GM12878 (cell line): ENCODE data around the gene PERP. TPM values are rescaled to one million over a fixed set of nuclear protein-coding genes. Genes with fewer than 3 reads are reported as not detected.

Source experiments
- ATAC-seq: fragments of 200-7000 bp; cut with Tn5 transposase; 3 replicates; pipeline ENCODE4 v1.9.1; 2020; ENCODE audit warnings: mild to moderate bottlenecking, moderate library complexity
- BruUV-seq: library from RNA; stranded (reverse); fragments of 400-500 nt; replicated peaks from 2 replicates; lab custom pipeline; 2021; lab: Mats Ljungman, UMichigan
- CTCF ChIA-PET: fragments of 300-600 bp; sonication (Branson Sonifier 250); formaldehyde crosslinking; extraction: SDS; loops from one replicate; lab custom pipeline; 2021; ENCODE audit warnings: inconsistent platforms; lab: Yijun Ruan, JAX
- POLR2A ChIA-PET: fragments of 350-600 bp; formaldehyde crosslinking; extraction: SDS; loops from one replicate; lab custom pipeline; 2021; ENCODE audit warnings: inconsistent platforms; lab: Charles Lee
- RAD21 ChIA-PET: fragments of 300-600 bp; sonication (Branson Sonifier 250); formaldehyde crosslinking; loops from one replicate; lab custom pipeline; 2023; ENCODE audit warnings: antibody characterized with exemption; ENCODE audit not compliant: unreplicated experiment; lab: Charles Lee
- SMC1A ChIA-PET: fragments of 300-600 bp; sonication (Branson Sonifier 250); formaldehyde crosslinking; loops from one replicate; lab custom pipeline; 2023; ENCODE audit not compliant: unreplicated experiment, uncharacterized antibody; lab: Charles Lee
- DNase-seq: peaks from one replicate; pipeline ENCODE4 v3.0.0-alpha.2; 2011; ENCODE audit warnings: low read depth, low spot score
- FAIRE-seq: peaks from 3 replicates; lab custom pipeline; 2011; peaks lifted over from hg19 to GRCh38; lab: Jason Lieb, UNC
- H2AFZ ChIP-seq: 2 replicates; pipeline ENCODE4 v1.6.0; 2011; ENCODE audit warnings: low read depth, low read length, control low read depth; ENCODE audit not compliant: control insufficient read depth
- H3K27ac ChIP-seq: 2 replicates; pipeline ENCODE4 v1.5.1; 2011; ENCODE audit warnings: control low read depth; ENCODE audit not compliant: control insufficient read depth, insufficient read depth
- H3K27me3 ChIP-seq, 2 experiments: replicated peaks in 1 of 2; 2 replicates each; pipeline versions ENCODE4 v1.6.0 to v1.6.1; 2011; ENCODE audit warnings: low read length in 1 of 2; ENCODE audit not compliant: control insufficient read depth in 2 of 2, insufficient read depth in 2 of 2
- H3K36me3 ChIP-seq, 2 experiments: 2 replicates each; pipeline ENCODE4 v1.5.1; 2011; ENCODE audit warnings: low read length in 1 of 2; ENCODE audit not compliant: control insufficient read depth in 2 of 2, insufficient read depth in 2 of 2
- H3K4me1 ChIP-seq: 2 replicates; pipeline ENCODE4 v1.6.1; 2011; ENCODE audit warnings: mild to moderate bottlenecking, low read length, moderate library complexity, mixed read lengths; ENCODE audit not compliant: control insufficient read depth, insufficient read depth
- H3K4me2 ChIP-seq: 2 replicates; pipeline ENCODE4 v1.6.0; 2011; ENCODE audit warnings: control low read depth; ENCODE audit not compliant: control insufficient read depth, insufficient read depth
- H3K4me3 ChIP-seq: fragments of 200-600 bp; sonication (generic); 2 replicates; pipeline ENCODE4 v1.5.1; 2016
- H3K79me2 ChIP-seq: 2 replicates; pipeline ENCODE4 v1.6.0; 2011; ENCODE audit warnings: low read length; ENCODE audit not compliant: control insufficient read depth, insufficient read depth
- H3K9ac ChIP-seq: 2 replicates; pipeline ENCODE4 v1.8.0; 2011; ENCODE audit warnings: low read length, control low read depth, mixed read lengths; ENCODE audit not compliant: control insufficient read depth, insufficient read depth
- H3K9me3 ChIP-seq: replicated peaks from 3 replicates; pipeline ENCODE4 v1.5.1; 2011; ENCODE audit warnings: mild to moderate bottlenecking, low read length; ENCODE audit not compliant: control insufficient read depth, insufficient read depth
- H4K20me1 ChIP-seq: 2 replicates; pipeline ENCODE4 v1.6.0; 2011; ENCODE audit not compliant: control insufficient read depth, insufficient read depth
- ASH2L ChIP-seq: fragments of 300-600, 200-600 bp; sonication (generic); IDR thresholded peaks from 2 replicates; pipeline ENCODE4 v1.6.1; 2017; ENCODE audit warnings: low read depth, mild to moderate bottlenecking, borderline replicate concordance
- BRCA1 ChIP-seq: IDR thresholded peaks from 2 replicates; pipeline ENCODE4 v1.6.1; 2011; ENCODE audit warnings: low read depth, low read length, improper control_type of control experiment
- CBX3 ChIP-seq: fragments of 200-600 bp; sonication (generic); IDR thresholded peaks from 2 replicates; pipeline ENCODE4 v1.6.1; 2016; ENCODE audit warnings: low read depth, borderline replicate concordance
- CHD1 ChIP-seq: IDR thresholded peaks from 2 replicates; pipeline ENCODE4 v1.6.1; 2012; ENCODE audit warnings: low read depth, low read length, improper control_type of control experiment
- HDAC2 ChIP-seq: fragments of 200-600 bp; sonication (generic); IDR thresholded peaks from 2 replicates; pipeline ENCODE4 v1.6.1; 2017
- IKZF2 ChIP-seq, 2 experiments: fragments of 450-650 bp; IDR thresholded peaks; 2 replicates each; pipeline ENCODE4 v1.6.1; 2017; ENCODE audit warnings: mild to moderate bottlenecking in 2 of 2, moderate library complexity in 2 of 2
- PRDM15 ChIP-seq: fragments of 450-650 bp; formaldehyde crosslinking; IDR thresholded peaks from 2 replicates; pipeline ENCODE4 v1.4.0; 2020; ENCODE audit warnings: mild to moderate bottlenecking, moderate library complexity
- RB1 ChIP-seq: fragments of 450-650 bp; formaldehyde crosslinking; IDR thresholded peaks from 2 replicates; pipeline ENCODE4 v1.6.1; 2017; ENCODE audit warnings: mild to moderate bottlenecking, borderline replicate concordance
- SIN3A ChIP-seq: IDR thresholded peaks from 2 replicates; pipeline ENCODE4 v1.6.1; 2012; ENCODE audit warnings: low read depth, low read length, improper control_type of control experiment
- SIX5 ChIP-seq: IDR thresholded peaks from 2 replicates; pipeline ENCODE4 v1.6.1; 2011; ENCODE audit warnings: mild to moderate bottlenecking, low read depth, low read length, moderate library complexity; ENCODE audit not compliant: severe bottlenecking
- SP1 ChIP-seq: IDR thresholded peaks from one replicate; pipeline ENCODE4 v1.6.1; 2011; ENCODE audit warnings: low read depth, low read length
- USF2 ChIP-seq: IDR thresholded peaks from 2 replicates; pipeline ENCODE4 v1.6.1; 2011; ENCODE audit warnings: low read depth, low read length, improper control_type of control experiment, borderline replicate concordance
- WGBS: methylation state at CpG from one replicate; pipeline ENCODE4 v1.1.6; 2016; ENCODE audit warnings: low lambda C conversion rate; ENCODE audit not compliant: insufficient replicate concordance, insufficient coverage; ENCODE audit errors: missing lambda C conversion rate; 5-methylcytosine and 5-hydroxymethylcytosine counted together
- in situ Hi-C: fragments of 300-500 bp; cut with MboI; formaldehyde crosslinking; loops from 9 replicates; pipeline ENCODE4 v1.14.3; 2018; ENCODE audit warnings: mixed read lengths
- intact Hi-C: fragments of 100-400 bp; cut with micrococcal nuclease; formaldehyde crosslinking; loops from one replicate; pipeline ENCODE4 v1.14.2; 2022; ENCODE audit not compliant: unreplicated experiment
- polyA plus RNA-seq, 11 experiments: library from polyadenylated mRNA; depleted of rRNA in 4 of 11; unstranded in 6 of 11; stranded (reverse) in 5 of 11; fragments of >200 nt; fragmentation: Nextera tagmentation in 4 of 11; fragmentation: Illumina TruSeq in 1 of 11; extraction: Ambion mirVana in 4 of 11; extraction: Trizol in 1 of 11; gene quantifications; 1 replicate in 1 of 11; 2 replicates in 10 of 11; pipeline versions ENCODE4 v1.2.1 to v1.2.3, GENCODE V29; 2011 to 2016; ENCODE audit warnings: inconsistent platforms in 2 of 11, missing spikeins in 2 of 11, low read depth in 1 of 11
- total RNA-seq, 4 experiments: library from RNA; depleted of rRNA in 3 of 4; stranded (reverse); fragments of >200 nt in 3 of 4; fragmentation: Illumina TruSeq in 1 of 4; extraction: Trizol in 1 of 4; gene quantifications; 2 replicates each; pipeline versions ENCODE4 v1.2.1 to v1.2.3, GENCODE V29; 2013 to 2021

Gene PERP
- total and polyA plus RNA-seq, 10 of the 15 experiments (the other 5 are each of a cell fraction or from before 2014, with no cell fraction given) = 0.37 to 2.4 (median 0.75) TPM

GRCh38 chr6:138078491-138078890 lies 28.7 kb downstream of the PERP start:
- no peak overlapping the region for H3K4me3 ChIP-seq
- intact Hi-C loops = no loop called here
- no peaks in the 10 kb centered on the region for H3K79me2 ChIP-seq
- H4K20me1 ChIP-seq = no peaks in the 10 kb centered on the region
- CTCF ChIA-PET = interaction anchor here (1.0 to 1.4 kb wide), 3 partner anchors 11 to 78 kb away, joined by 3 to 4 read pairs (median 4); no protein-coding TSS in a partner anchor
- BruUV-seq = no TSS peak
- POLR2A ChIA-PET = no interaction called here
- WGBS = 22% methylated on average over 2 of the region's 2 CpGs
- ATAC-seq (no peak), FAIRE-seq (no peak), DNase-seq (no peak)
- no peak for TF ChIP-seq ASH2L
- TF ChIP-seq BRCA1 = no peak
- no peak for TF ChIP-seq IKZF2 (IDR thresholded peaks at IDR 0.05)
- no peak for TF ChIP-seq CBX3
- TF ChIP-seq CHD1 = no peak
- TF ChIP-seq SP1 = no peak
- TF ChIP-seq HDAC2 = no peak
- TF ChIP-seq SIX5 = no peak
- no peak for TF ChIP-seq PRDM15 (CRISPR knock-in tag)
- TF ChIP-seq SIN3A = no peak
- TF ChIP-seq RB1 = no peak
- TF ChIP-seq USF2 = no peak
- H3K36me3 ChIP-seq = no peaks in the 10 kb centered on the region
- no peak overlapping the region for H3K9ac ChIP-seq
- H3K9me3 ChIP-seq = no peaks in the 10 kb centered on the region; the same call in 2 of the 3 replicates
- RAD21 ChIA-PET = no interaction called here
- no peak overlapping the region for H2AFZ ChIP-seq
- H3K27me3 ChIP-seq = no peaks in the 10 kb centered on the region
- no peak overlapping the region for H3K27ac ChIP-seq
- in situ Hi-C loops = no loop called here
- SMC1A ChIA-PET = interaction anchor here (0.7 kb wide), 1 partner anchor 510 kb away, joined by 3 read pairs; no protein-coding TSS in a partner anchor
- H3K4me1 ChIP-seq = no peaks in the 10 kb centered on the region
- H3K4me2 ChIP-seq = no peak overlapping the region
